HG02885 (cell line): ENCODE data around the gene TXNDC5.

Experiments
- ATAC-seq: cut with Tn5 transposase; IDR thresholded peaks from one replicate; pipeline ENCODE4 v1.9.1; 2021; ENCODE audit warnings: mild to moderate bottlenecking; ENCODE audit not compliant: unreplicated experiment, poor library complexity

Gene TXNDC5

GRCh38 chr6:7914991-7915789 is 4.6 kb upstream of the TXNDC5 start:
- ATAC-seq = no peak

- ATAC-seq = no peak
These were observed 3.7 kb upstream of the TXNDC5 start for GRCh38 chr6:7914311-7914710.

- ATAC-seq = no peak
These were observed 2.3 kb upstream of the TXNDC5 start for GRCh38 chr6:7912736-7913517.

GRCh38 chr6:7912024-7912423 is 1.4 kb upstream of the TXNDC5 start:
- ATAC-seq = no peak

- ATAC-seq = no peak
These were observed 747 bp upstream of the TXNDC5 start for GRCh38 chr6:7911345-7911725.

GRCh38 chr6:7910298-7910653 is 312 bp downstream of the TXNDC5 start:
- peak; percentile 27 for ATAC-seq

- ATAC-seq = peak; percentile 38
These were observed 988 bp downstream of the TXNDC5 start for GRCh38 chr6:7909323-7910276.

- ATAC-seq = no peak
These were observed 3.4 kb downstream of the TXNDC5 start for GRCh38 chr6:7907159-7907558.

GRCh38 chr6:7906741-7907140 is 3.8 kb downstream of the TXNDC5 start:
- ATAC-seq = no peak

- ATAC-seq = no peak
These were observed 5.2 kb downstream of the TXNDC5 start for GRCh38 chr6:7905416-7905815.

GRCh38 chr6:7904654-7905319 is 5.8 kb downstream of the TXNDC5 start:
- ATAC-seq = no peak

- no peak for ATAC-seq
These were observed 6.9 kb downstream of the TXNDC5 start for GRCh38 chr6:7903673-7904072.

- ATAC-seq = no peak
These were observed 7.7 kb downstream of the TXNDC5 start for GRCh38 chr6:7902867-7903266.

GRCh38 chr6:7902221-7902620 is 8.4 kb downstream of the TXNDC5 start:
- no peak for ATAC-seq

- ATAC-seq = no peak
These were observed 8.8 kb downstream of the TXNDC5 start for GRCh38 chr6:7901780-7902179.

- ATAC-seq = no peak
These were observed 9.5 kb downstream of the TXNDC5 start for GRCh38 chr6:7901056-7901455.

- peak; percentile 30 for ATAC-seq
These were observed 10.0 kb downstream of the TXNDC5 start for GRCh38 chr6:7900621-7901020.

GRCh38 chr6:7899889-7900213 is 10.7 kb downstream of the TXNDC5 start:
- no peak for ATAC-seq

- no peak for ATAC-seq
These were observed 11.3 kb downstream of the TXNDC5 start for GRCh38 chr6:7899101-7899888.

- peak; percentile 4 for ATAC-seq
These were observed 12.4 kb downstream of the TXNDC5 start for GRCh38 chr6:7898193-7898586.
